ENCODE measurements around the gene ANK3.

DNA sequence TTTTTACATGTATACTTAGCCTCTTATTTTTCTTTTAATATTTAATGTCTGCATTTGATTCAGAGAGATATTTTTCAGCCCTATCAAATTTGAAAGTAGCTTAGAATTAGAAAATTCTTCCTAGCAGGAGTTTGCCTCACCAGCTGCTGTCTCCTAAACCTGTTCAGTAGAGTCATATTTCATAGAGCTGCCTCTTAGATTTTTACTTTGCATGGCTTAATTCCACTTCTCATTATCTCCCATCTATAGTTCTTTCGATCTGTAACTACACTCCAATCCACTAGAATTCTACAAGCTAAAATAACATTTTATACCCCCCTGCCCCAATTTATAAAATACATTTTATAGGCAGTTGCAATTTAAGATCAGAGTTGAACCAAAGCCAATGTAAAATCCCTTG is 227.0 kb downstream of the ANK3 start:
- TF ChIP-seq, protein P1, sequence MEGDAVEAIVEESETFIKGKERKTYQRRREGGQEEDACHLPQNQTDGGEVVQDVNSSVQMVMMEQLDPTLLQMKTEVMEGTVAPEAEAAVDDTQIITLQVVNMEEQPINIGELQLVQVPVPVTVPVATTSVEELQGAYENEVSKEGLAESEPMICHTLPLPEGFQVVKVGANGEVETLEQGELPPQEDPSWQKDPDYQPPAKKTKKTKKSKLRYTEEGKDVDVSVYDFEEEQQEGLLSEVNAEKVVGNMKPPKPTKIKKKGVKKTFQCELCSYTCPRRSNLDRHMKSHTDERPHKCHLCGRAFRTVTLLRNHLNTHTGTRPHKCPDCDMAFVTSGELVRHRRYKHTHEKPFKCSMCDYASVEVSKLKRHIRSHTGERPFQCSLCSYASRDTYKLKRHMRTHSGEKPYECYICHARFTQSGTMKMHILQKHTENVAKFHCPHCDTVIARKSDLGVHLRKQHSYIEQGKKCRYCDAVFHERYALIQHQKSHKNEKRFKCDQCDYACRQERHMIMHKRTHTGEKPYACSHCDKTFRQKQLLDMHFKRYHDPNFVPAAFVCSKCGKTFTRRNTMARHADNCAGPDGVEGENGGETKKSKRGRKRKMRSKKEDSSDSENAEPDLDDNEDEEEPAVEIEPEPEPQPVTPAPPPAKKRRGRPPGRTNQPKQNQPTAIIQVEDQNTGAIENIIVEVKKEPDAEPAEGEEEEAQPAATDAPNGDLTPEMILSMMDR (conservative IDR thresholded peaks at IDR 0.05): no peak
- TF ChIP-seq EZH2 (IDR thresholded peaks at IDR 0.05; ENCODE audit: low read depth): no peak
